GM19025 (cell line): ENCODE results near the gene GPRIN3.

Experiments
- ATAC-seq: cut with Tn5 transposase; IDR thresholded peaks from one replicate; pipeline ENCODE4 v1.9.1; 2021; ENCODE audit warnings: mild to moderate bottlenecking, low read depth, moderate library complexity; ENCODE audit not compliant: unreplicated experiment

Gene GPRIN3

DNA sequence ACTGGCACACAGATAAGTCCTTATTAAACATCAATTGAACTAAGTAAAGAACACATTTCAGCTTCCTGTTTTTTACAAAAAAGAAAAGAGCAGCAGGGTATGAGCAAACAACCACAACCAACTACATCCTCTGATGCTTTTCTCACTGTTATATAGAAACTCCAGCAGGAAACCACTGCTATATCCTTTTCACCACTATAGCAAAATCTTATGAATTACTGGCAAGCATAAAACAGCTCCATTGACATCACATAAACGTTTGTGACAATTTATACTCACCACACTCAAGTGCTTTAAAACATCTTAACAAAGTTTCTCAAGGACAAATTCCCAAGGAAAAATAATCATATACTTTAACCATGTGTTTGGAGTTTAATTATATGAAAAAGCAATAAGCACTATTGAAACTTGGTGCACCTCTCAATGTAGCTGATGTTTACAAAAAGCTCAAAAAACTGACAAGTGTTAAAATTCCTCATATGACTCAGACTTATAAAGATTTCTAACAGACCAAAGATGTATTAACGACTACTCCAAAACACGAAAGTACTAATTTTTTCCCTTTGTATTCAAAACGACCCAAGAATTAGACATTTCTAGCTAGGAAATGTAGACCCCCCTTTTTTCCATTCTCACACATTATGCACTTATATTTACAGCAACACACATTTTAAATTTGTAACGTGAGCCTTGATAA is 12.9 kb downstream of the GPRIN3 start:
- ATAC-seq, result peak; percentile 62

- no peak for ATAC-seq
Observed at GRCh38 chr4:89293299-89293698, 14.3 kb downstream of the GPRIN3 start.

DNA sequence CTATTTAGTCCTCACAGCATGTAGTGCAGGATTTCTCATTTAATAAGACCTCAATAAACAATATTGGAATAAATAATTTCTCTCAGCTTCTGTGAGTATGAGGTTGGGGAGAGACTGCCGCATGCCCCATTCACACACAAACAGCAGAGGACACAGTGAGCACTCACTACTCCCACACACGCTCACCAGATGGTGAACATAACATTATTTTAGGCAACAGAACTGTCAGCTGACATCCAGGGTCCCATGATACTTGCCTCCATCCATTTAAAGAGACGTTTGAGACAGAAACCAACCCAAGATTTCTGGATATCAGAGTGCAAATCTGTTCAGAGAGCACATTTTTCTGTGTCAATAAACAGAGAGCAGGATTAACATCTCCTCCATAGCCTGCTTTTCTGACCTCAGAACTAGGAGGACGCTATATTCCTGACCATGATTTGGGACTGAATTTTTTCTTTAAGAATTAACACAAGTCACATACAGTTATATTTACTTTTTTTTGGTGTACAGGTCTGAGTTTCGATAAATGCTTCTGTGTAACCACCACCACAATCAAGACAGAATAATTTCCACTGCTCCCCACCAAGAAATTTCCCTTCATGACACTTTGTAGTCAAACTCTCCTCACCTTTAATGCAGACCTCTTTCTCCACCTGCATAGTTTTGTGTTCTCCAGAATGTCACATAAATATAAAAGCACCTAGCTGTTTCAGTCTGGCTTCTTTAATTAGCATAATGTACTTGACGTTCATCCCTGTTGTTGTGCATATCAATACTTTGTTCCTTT is 16.7 kb downstream of the GPRIN3 start:
- ATAC-seq, result no peak

GRCh38 chr4:89289312-89289711 is 18.3 kb downstream of the GPRIN3 start:
- ATAC-seq, result no peak

DNA sequence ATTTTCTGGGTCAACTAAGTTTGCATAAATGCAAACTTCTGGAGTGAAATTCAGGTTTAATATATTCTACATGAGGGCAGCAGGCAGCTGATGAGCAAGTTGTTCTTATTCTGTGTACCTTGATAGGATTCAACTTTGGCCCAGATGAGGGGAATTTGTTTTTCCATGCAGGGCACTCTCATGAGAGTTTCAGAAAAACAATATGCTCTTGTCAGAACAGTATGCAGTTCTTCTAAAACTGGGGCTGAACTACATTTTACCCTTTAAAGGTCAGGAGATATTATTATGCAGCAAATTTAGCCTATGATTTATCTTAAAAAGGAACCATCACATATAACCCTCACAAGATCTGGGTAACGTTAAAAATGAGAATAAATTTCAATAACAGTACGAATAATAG is 19.2 kb downstream of the GPRIN3 start:
- no peak for ATAC-seq

GRCh38 chr4:89287945-89288344 is 19.7 kb downstream of the GPRIN3 start:
- no peak for ATAC-seq

GRCh38 chr4:89285745-89286144 is 21.9 kb downstream of the GPRIN3 start:
- ATAC-seq, result no peak

DNA sequence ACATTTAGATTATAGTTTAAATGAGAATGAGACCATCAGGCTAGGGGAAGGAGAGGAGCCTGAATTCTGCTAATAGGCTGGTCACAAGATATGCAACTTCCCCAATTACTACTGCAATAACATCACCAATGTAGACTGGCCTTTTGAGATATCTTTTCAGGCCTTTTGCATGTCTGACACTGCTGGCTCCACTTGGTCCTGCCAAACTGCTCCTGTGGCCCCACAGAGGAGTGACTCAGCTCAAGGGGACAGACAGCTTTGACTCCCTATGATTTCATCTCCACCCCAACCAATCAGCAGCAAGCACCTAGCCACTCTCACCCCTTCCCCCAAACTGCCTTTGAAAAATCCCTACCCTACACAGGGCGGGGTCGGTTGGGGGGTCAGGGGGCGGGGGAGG is 22.8 kb downstream of the GPRIN3 start:
- ATAC-seq, result no peak

GRCh38 chr4:89284020-89284424 is 23.6 kb downstream of the GPRIN3 start:
- no peak for ATAC-seq

DNA sequence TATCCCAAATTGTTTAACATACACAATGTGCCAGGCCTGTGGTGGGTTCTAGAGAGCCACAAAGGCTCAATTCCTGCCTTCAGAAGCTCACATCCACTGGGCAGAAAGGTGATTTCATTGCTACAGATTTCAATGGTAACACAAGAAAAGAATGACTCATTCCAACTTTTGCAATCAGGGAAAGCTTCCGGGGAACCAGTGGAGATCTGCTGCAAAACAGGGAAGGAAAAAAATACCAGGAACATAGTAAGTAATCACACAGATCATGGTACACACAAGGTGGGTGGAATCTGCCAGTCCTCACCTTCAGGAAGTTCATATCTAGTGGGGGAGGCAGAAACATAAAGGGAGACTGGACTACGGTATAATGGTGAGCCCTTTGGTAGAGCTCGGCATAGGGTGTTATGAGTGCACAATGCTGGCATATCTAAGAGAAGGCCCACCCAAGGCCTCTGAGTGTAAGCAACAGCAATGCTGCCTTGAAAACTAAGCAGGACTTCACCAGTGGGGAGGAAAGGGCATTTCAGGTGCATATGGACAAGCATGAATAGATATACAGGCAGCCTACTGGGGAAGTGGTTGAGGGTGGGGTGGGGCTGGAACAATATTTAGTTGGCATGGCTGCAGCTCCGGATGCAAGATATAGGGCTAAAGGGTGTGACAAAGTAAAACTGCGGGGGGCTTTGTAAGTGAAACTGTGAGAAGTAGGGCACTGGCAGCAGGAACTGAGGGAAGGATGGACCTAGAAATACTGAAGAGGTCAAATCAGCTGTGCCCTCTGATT is 24.2 kb downstream of the GPRIN3 start:
- ATAC-seq, result no peak

DNA sequence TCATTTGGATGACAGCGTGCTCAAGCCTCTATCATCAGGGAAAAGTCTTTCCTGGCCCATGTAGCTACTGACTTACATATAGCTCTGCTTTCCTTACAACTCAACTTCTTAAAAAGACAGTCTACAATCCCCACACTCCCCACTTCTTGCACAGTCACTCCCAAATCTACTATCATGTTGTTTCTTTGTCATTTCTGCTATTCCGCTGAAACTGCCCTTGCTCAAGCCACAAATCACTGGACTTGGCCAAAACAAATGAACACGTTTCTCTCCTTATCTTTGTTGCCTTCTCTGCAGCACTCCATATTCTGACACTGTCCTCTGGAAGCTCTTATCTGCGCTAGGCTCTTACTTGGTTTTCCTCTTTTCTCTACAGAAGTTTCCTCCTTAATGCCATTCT is 28.2 kb downstream of the GPRIN3 start:
- no peak for ATAC-seq

- no peak for ATAC-seq
Observed at GRCh38 chr4:89277412-89277811, 30.2 kb downstream of the GPRIN3 start.

DNA sequence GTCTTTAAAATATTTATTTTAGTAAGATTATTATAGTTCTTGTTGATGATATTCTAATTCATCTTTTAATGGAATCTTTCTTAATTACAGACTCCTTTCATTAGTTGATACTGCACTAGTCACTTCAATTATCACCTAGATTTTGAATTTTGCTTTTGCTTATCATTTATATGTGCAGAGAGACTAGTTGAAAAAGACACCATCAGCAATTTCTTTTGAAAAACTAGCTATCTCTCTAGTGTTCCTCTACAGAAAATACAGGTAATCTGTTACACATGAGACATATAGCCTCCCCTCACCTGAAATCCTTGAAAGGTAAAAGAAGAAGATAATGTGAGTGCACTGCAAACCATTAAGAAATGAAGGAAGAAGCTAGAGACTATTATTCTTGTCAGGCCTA is 31.3 kb downstream of the GPRIN3 start:
- ATAC-seq, result no peak

DNA sequence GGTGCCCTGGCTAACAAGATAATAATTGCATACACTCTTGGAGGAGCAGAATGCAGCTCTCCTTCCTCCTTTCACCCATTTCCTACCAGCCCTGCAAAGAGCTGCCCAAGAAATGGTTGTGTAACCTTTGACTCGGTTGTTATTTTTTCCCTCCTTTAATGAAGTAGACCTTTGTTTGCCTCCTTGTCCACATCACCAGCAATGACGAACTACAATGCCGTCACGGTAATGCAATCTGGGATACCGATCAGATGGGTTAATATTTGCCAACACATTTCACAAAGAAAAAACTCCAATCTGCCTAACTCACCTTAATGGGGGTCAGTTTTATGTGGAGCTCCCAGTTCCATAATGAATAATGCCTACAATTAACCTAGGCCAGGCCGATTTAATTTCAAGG is 32.0 kb downstream of the GPRIN3 start:
- ATAC-seq, result no peak

DNA sequence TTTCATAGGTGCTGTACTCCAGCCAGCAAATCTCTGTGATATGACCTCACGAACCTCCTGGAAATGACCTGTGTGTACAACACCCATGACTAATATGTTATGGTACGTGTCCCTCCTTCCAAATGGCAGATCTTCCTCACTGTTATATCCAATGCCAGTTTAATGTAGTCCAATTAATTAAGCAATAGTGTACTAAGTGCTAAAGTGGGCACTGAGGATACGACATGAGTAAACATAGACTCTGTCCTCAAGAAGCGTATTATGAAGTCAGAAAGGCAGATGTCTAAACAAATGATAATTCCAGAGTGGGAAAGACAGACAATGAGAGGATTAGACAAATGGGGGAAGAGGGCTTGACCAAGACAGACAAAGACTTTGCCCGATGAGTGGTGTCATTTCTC is 33.9 kb downstream of the GPRIN3 start:
- no peak for ATAC-seq

GRCh38 chr4:89270792-89271191 is 36.8 kb downstream of the GPRIN3 start:
- no peak for ATAC-seq

DNA sequence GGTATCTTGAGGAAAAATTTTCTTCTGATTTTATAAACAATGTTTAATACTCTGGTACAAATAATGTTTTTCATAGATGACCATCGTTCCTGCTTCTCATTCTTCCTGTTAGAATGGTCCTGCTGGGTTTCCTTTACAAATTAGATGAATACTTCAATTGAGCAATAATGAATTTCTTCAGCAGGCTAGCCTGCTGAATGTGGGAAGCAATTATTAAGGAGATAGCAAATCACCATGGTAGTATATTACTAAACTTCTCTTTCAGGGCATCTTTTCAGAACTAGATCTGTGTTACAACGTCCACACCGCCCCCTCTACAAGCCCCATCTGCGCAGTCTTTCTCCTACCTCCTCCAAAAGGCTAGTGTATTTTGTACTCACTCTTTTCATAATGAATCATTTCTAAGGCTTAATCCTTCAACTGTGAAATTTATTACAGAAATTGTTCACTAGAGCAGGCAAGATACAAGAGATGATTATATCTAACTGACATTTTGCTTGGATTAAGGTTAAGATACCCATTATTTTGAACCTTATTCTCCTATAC is 38.4 kb downstream of the GPRIN3 start:
- no peak for ATAC-seq

GRCh38 chr4:89268679-89269078 is 38.9 kb downstream of the GPRIN3 start:
- no peak for ATAC-seq

DNA sequence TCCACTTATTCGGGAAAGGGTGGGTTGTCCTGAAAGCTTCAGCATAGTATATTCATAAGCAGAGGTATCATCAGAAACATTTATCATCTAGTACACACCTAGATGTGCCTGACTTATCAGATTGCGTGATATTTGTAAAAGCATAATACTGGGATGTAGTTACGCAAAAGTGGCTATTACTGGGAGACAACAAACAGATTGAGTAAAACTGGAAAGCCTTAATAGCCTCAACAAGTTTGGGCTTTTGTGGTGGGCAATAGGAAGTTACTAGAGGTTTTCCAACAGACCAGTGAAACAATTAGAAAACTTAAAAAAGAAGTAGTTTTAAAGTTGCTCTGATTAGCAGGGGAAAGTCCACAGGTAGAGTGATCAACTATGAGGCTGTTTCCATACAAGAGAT is 39.8 kb downstream of the GPRIN3 start:
- ATAC-seq, result no peak

- no peak for ATAC-seq
Observed at GRCh38 chr4:89267392-89267791, 40.2 kb downstream of the GPRIN3 start.

- no peak for ATAC-seq
Observed at GRCh38 chr4:89266128-89266527, 41.5 kb downstream of the GPRIN3 start.
